Lung (tissue), 12 donors: ENCODE data around the gene EXOSC7. TPM values are rescaled to one million over a fixed set of nuclear protein-coding genes. Genes with fewer than 3 reads are reported as not detected.
A peak's percentile ranks its signal among the peaks of the same experiment; 100 is the strongest.

Experiments used
- ATAC-seq: fragments of 200-7000 bp; cut with Tn5 transposase; one replicate; pipeline ENCODE4 v1.9.1; 2020; ENCODE audit warnings: moderate number of reproducible peaks; ENCODE audit not compliant: insufficient read depth, low FRiP score
- DNase-seq, 3 donors: peaks; one replicate each; pipeline ENCODE4 v3.0.0-alpha.2; 2013 to 2017
- H3K27ac ChIP-seq, 2 donors: one replicate each; pipeline ENCODE4 v1.5.1; 2013; ENCODE audit warnings: mild to moderate bottlenecking in 2 of 2, moderate library complexity in 2 of 2, control low read depth in 1 of 2, inconsistent platforms in 1 of 2, low read depth in 1 of 2, low read length in 1 of 2
- H3K27me3 ChIP-seq, 3 donors: one replicate each; pipeline ENCODE4 v1.5.1; 2013; ENCODE audit warnings: low read length in 2 of 3; ENCODE audit not compliant: control insufficient read depth in 3 of 3, insufficient read depth in 3 of 3
- H3K36me3 ChIP-seq, 4 donors: one replicate each; pipeline ENCODE4 v1.5.1; 2013; ENCODE audit warnings: low read length in 4 of 4, mild to moderate bottlenecking in 1 of 4, moderate library complexity in 1 of 4; ENCODE audit not compliant: control insufficient read depth in 4 of 4, insufficient read depth in 4 of 4
- H3K4me1 ChIP-seq, 5 donors: one replicate each; pipeline ENCODE4 v1.5.1; 2013; ENCODE audit warnings: low read length in 5 of 5, mild to moderate bottlenecking in 2 of 5, moderate library complexity in 1 of 5; ENCODE audit not compliant: control insufficient read depth in 5 of 5, insufficient read depth in 5 of 5
- H3K4me3 ChIP-seq: one replicate; pipeline ENCODE4 v1.5.1; 2013; ENCODE audit warnings: mild to moderate bottlenecking, control low read depth, moderate library complexity
- H3K9ac ChIP-seq, 2 donors: one replicate each; pipeline ENCODE4 v1.5.1; 2013; ENCODE audit warnings: low read length in 2 of 2, control low read depth in 1 of 2; ENCODE audit not compliant: insufficient read depth in 1 of 2
- H3K9me3 ChIP-seq, 4 donors: one replicate each; pipeline ENCODE4 v1.5.1; 2013; ENCODE audit warnings: low read length in 3 of 4, mild to moderate bottlenecking in 1 of 4, moderate library complexity in 1 of 4; ENCODE audit not compliant: control insufficient read depth in 4 of 4, insufficient read depth in 3 of 4
- CTCF ChIP-seq: IDR thresholded peaks from 2 replicates; pipeline ENCODE4 v1.5.1; 2012; ENCODE audit warnings: mild to moderate bottlenecking; ENCODE audit errors: control extremely low read depth, extremely low read depth
- WGBS, 2 donors: extraction: QIAGEN DNeasy Blood & Tissue Kit; methylation state at CpG; one replicate each; pipeline ENCODE4 v1.1.7; 2013; 5-methylcytosine and 5-hydroxymethylcytosine counted together
- polyA plus RNA-seq, 2 donors: library from polyadenylated mRNA; stranded (reverse); fragments of 200-250 nt; gene quantifications; one replicate each; pipeline ENCODE4 v1.2.1, GENCODE V29; 2013
- total RNA-seq, 2 donors: library from RNA; depleted of rRNA in 1 of 2; stranded (reverse); fragments of >200 nt in 1 of 2; gene quantifications; one replicate each; pipeline ENCODE4 v1.2.1, GENCODE V29; 2014 to 2021
- donor health status: control.
- donor health status: control.
- donor health status: Bipolar disorder and iron deficiency.
- donor health status: healthy.
- donor health status: DM: yes; HTN: yes; CAD: no.

EXOSC7 gene
- total and polyA plus RNA-seq, 4 donors = 37.4 to 67.2 (median 46.6) TPM

- no peaks in the 10 kb centered on the region for H3K36me3 ChIP-seq
- H3K9ac ChIP-seq = no peak overlapping the region
- peaks cover 0 to 4% (median 0%) of the 10 kb centered on the region in 3 donors for H3K27me3 ChIP-seq
- no peak overlapping the region for H3K4me3 ChIP-seq
- H3K4me1 ChIP-seq = peaks cover 0 to 10% (median 3%) of the 10 kb centered on the region in 5 donors
- 32 to 34% methylated on average over 2 of the region's 2 CpGs for WGBS, 2 donors
- no peak for DNase-seq
- TF ChIP-seq CTCF = no peak
- H3K27ac ChIP-seq = no peak overlapping the region
- no peak for ATAC-seq
- no peaks in the 10 kb centered on the region for H3K9me3 ChIP-seq
Observed at GRCh38 chr3:45055032-45055410, 79.0 kb downstream of the EXOSC7 start.

- TF ChIP-seq CTCF = no peak
- no peaks in the 10 kb centered on the region for H3K9me3 ChIP-seq
- peaks cover 0 to 10% (median 3%) of the 10 kb centered on the region in 5 donors for H3K4me1 ChIP-seq
- DNase-seq (peak in 1 of 3 donors; percentile 18), ATAC-seq (no peak)
- no peak overlapping the region for H3K4me3 ChIP-seq
- H3K36me3 ChIP-seq = no peaks in the 10 kb centered on the region
- peaks cover 0 to 2% (median 0%) of the 10 kb centered on the region in 3 donors for H3K27me3 ChIP-seq
- H3K27ac ChIP-seq = peak overlapping the region in 1 of 2 donors; percentile 15
- WGBS, 2 donors = 67 to 69% methylated on average over 7 of the region's 7 CpGs
- H3K9ac ChIP-seq = no peak overlapping the region
Observed at GRCh38 chr3:45055411-45056143, 79.5 kb downstream of the EXOSC7 start.

- Histone ChIP-seq H3K4me1 (peaks cover 0 to 10% (median 3%) of the 10 kb centered on the region in 5 donors), H3K27me3 (no peaks in the 10 kb centered on the region), H3K9me3 (no peaks in the 10 kb centered on the region), H3K4me3 (no peak overlapping the region), H3K9ac (no peak overlapping the region), H3K36me3 (no peaks in the 10 kb centered on the region), H3K27ac (peak overlapping the region in 1 of 2 donors; percentile 30)
- ATAC-seq (peak; percentile 51), DNase-seq (peak in 1 of 3 donors; percentile 6)
- TF ChIP-seq CTCF = no peak
- WGBS, 2 donors = 74 to 80% methylated on average over 5 of the region's 5 CpGs
Observed at GRCh38 chr3:45056608-45057301, 80.7 kb downstream of the EXOSC7 start.
